ENCODE measurements around the gene EHMT1.

EHMT1 gene

DNA sequence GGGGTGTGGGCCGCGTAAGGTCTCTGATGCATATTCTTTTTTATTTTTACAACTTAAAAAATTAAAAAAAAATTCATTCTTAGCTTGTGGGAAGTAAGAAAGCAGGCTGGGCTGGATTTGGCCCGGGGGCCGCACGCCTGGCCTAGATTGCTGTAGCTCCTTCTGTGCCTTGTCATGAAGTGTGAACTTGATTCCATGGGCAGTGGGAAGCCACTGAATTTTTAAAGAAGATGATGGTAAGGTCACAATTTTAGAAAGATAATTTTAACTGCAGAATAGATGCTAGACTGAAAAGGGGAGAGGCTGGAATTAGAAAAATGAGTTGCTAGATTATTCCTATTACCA lies 56.1 kb downstream of the EHMT1 start:
- DNase-seq: no peak

DNA sequence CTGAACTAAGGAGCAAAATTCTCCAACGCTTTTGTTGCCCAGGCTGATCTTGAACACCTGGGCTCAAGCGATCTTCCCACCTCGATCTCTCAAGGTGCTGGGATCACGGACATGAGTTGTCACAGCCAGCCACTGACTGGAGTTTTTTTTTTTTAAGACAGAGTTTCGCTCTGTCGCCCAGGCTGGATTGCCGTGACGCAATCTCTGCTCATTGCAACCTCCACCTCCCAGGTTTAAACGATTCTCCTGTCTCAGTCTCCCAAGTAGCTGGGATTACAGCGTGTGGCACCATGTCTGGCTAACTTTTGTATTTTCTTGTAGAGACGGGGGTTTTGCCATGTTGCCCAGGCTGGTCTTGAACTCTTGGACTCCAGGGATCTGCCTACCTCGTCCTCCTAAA lies 58.2 kb downstream of the EHMT1 start:
- no peak for DNase-seq

DNA sequence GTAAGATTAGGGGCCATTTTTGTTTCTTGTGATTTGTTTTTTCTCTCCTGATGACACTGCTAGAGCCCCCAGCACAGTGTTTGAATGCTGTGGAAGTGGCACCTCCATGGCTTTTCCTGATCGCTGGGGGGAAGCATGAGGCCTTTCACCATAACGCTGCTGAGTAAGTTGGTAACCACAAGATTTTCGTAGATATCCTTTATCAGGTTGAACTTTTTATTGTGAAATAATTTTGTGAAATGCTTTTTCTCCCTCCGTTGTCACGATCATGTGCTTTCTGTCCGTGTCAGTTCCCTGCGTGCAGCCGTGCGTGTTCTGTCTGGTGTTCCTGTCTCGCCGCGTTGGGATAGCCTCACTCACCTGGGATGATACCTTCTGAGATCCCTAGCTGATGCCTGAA lies 59.4 kb downstream of the EHMT1 start:
- no peak for DNase-seq

DNA sequence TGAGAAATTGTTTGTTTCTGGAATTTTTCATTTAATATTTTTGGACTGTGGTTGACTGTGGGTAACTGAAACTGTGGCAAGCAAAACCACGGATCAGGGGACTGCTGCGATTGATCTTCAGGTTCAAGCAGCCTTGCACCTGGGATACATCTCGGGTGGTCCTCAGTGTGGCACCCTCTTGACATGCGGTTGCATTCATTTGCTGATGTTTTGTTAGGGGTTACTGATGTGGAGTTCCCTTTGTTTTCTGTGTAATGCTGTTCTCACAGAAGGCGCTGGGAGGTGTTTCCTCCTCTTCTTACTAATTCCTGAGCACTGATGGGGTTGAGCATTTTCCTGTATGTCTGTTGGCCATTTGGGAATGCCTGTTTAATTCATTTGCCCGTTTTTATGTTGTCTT lies 60.4 kb downstream of the EHMT1 start:
- no peak for DNase-seq

DNA sequence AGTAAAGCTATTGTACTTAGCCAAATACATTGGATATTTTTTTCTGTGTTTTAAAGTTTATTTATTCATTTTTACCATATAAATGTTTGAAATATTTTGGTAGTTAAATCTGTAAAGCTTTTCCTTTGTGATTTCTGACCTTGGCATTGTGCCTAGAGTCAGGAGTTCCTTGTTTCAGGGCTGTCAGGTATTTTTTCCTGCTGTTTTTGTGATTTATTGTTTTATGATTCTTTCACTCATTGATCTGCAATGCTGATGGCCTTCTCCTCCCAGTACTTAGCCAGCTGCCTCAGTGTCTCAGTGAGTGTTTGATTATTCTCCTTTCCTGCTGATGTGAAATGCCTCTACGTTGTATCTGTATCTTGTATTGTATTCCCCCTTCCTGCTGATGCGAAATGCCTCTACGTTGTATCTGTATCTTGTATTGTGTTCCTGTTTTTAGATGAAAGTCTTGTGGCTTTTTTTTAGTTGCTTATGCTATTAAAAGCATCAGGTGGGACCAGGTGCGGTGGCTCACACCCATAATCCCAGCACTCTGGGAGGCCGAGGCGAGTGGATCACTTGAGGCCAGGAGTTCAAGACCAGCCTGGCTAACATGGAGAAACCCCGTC lies 61.0 kb downstream of the EHMT1 start:
- DNase-seq: no peak

DNA sequence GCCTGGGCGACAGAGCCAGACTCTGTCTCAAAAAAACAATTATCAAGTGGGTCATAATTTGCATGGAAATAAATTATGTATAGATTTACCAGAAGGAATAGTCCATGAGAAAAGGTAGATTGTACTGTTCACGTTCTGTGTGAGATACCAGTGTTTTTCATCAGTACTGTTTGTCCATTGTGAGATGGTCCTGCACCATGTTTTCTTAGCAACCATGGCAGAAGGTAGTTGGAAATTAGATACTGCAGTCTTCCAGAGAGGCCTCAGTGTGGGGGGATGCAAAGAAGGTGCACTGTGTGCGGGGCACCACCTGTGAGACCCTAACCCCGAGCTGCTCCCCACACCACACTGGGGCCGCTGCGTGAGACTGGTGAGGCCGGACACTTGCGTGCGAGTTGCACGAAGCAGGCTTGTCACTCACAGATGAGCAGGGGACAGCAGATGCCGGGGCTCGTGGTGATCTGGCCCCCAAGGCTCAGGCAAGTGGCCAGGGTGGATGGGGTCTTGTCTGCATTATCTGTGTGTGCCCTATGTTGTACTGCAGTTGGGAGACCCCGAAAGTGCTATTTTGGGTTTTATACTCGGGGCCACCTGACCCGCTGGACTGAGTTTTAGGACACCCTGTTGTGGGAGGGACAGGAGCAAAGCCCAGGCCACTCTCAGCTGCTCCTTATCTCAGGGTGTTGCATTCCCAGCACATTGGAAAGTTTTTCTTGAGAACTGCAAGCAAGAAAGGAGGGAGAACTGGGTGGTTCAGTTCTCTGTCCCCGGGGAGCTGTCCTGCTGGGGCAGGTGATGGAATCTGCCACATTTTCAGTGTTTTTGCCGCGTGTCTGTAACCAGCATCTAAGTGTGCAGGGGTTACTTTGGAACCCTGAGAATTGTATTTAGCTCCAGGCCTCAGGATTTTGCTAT lies 61.9 kb downstream of the EHMT1 start:
- no peak for DNase-seq

DNA sequence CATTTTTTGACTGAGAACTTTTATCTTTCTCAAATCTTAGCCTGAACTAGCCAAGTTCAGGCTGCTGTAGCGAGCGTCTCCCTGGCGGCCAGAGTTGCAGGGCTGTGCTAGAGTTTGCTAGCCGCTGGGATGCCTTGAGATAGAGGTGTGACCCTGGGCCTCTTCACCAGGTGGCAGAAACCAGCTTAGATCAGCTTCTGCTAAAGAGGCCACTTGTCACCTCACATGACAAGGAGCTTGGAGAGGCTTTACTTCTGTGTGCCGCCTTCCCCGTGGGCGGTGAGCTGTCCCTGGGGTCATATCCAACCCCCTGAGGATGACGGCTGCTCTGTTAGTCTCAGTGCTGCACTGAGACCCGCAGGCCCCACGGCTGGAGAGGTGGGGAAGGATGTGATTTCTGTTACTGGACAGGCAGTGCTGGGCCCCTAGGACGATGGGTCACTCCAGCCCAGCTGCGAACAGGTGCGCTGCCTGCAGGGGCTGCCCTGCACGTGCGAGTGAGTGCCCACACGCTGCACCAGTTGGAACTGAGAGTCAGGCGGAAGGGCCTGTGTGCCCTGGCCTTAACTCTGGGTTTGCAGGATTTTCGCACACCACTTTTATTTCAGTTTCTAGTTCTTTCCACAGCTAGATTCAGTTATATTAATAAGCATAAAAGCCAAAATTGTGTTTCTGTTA lies 63.8 kb downstream of the EHMT1 start:
- no peak for DNase-seq

DNA sequence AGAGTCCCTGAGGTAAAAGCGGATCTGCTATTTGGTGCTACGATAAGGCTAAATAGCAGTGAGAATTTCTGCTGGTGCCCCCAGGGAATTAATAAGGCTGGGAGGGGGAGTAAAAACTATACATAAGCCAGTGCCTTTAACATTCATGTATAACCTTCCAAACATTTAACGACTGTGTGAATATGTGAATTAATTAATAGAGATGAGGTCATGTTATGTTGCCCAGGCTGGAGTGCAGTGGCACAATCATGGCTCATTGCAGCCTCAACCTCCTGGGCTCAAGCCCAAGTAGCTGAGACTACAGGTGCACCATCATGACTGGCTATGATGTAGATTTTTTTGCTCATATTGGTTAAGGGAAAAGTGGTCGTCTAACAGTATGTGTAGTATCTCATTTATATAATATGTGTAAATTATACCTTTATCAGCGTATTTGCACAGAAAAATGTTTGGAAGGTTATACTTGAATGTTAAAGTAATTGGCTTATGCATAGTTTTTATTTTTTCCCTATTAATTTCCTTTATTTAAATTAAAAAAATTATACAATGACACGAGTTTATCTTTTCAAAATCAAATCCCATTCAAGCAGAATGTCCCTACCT lies 64.6 kb downstream of the EHMT1 start:
- no peak for DNase-seq

DNA sequence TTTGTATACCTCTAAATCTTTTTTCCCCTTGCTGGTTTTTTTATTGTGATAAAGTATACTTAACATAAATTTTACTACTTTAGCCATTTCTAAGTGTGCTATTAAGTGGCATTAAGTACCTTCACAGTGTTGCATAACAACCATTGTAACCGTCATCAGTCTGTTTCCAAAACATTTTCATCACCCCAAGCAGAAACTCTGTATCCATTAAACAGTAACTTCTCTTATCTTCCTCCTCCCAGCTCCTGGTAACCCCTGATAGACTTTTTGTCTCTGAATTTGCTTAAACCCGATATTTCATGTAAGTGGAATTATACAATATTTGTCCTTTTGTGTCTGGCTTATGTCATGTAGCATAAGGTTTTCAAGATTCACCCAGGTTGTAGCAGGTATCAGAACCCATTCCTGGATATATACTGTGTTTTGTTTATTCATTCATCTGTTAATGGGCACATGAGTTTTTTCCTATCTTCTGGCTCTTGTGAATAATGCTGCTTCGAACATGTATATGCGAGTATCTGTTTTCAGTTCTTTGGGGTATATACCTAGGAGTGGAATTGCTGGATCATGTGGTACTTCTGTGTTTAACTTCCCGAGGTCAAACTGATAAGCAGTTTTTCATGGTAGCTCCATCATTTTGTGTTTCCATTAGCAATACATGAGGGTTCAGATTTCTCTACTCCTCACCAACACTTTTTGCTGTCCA lies 66.4 kb downstream of the EHMT1 start:
- DNase-seq: no peak

DNA sequence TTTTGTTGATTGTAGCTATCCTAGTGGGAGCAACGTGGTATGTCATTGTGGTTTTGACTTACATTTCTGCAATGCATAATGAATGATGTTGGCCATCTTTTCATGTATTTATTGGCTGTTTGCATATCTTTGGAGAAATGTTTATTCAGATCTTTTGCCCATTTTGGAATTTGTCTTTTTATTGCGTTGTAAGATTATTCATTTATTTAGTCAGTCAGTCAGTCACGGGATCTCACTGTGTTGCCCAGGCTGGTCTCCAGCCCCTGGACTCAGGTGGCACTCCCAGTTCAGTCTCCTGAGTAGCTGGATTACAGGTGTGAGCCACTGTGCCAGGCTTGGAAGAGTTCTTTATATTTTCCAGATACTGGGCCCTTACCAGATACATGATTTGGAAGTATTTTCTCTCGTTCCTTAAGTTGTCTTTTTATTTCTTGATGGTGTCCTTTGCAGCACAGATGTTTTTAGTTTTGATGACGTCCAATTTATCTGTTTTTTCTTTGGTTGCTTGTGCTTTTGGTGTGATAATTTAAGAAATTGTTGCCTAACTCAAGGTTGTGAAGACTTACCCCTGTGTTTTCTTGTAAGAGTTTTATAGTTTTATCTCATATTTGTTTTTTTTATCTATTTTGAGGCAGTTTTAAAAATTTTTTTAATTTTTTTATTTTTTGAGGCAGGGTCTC lies 67.1 kb downstream of the EHMT1 start:
- no peak for DNase-seq

DNA sequence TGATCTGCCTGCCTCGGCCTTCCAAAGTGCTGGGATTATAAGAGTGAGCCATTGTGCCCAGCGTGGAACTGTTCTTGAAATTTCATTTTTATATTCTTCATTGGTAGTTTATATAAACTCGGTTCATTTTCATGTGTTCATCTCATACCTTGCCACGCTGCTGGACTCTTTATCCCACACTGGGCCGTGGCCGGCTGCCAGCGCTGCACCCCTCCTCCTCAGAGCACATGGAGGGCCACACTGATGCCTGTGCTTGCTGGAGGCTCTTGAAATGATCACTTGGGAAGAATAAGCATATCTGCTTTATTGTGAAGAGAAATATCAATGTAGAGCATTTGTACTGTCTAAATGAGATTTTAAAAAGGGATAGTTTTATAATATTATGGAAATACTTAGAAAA lies 69.5 kb downstream of the EHMT1 start:
- DNase-seq: no peak

DNA sequence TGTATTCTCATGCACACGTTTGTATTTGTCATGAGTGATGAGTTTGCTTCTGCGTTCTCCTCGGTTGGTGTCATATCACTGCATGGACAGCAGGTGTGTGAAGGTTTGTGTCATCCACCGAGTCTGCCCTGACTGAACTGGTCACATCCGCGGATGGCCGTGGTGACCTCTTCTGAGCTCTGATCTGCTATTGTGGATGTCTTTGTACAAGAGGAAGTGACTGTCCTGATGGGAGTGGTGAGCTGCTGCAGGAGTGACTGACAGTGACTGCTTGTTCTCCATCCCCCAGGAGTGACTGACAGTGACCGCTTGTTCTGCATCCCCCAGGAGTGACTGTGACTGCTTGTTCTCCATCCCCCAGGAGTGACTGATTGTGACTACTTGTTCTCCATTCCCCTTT lies 69.9 kb downstream of the EHMT1 start:
- DNase-seq: no peak

DNA sequence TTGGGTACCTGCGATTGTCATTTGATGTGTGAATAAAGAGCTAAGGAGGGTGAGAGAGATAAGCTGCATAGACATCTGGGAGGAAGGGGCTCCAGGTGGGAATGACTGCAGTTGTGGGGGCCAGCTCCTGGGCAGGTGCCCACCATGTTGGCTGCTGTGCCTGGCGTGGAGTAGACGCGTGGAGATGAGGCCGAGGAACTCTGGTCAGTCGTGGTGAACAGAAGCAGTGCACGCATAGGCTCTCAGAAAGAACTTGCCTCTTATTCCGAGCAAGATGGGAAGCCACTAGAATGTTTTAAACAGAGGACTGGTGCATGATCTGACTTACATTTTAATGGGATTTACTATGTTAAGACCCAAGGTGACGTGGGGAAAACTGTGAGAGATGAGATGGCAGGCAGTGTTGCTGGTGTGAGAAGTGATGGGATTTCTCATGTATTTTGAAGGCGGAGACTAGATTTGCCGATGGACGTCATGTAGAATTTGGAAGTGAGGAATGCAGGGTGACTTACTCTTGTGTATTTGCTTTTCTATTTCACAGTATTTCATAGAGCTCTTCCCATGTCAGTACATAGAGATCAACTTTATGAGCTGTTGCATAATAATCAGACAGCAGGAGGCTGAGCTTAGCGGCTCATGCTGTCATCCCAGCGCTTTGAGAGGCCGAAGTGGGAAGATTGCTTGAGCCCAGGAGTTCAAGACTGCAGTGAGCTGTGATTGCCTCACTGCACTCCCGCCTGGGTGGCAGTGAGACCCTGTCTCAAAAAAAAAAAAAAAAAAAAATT lies 71.1 kb downstream of the EHMT1 start:
- no peak for DNase-seq

DNA sequence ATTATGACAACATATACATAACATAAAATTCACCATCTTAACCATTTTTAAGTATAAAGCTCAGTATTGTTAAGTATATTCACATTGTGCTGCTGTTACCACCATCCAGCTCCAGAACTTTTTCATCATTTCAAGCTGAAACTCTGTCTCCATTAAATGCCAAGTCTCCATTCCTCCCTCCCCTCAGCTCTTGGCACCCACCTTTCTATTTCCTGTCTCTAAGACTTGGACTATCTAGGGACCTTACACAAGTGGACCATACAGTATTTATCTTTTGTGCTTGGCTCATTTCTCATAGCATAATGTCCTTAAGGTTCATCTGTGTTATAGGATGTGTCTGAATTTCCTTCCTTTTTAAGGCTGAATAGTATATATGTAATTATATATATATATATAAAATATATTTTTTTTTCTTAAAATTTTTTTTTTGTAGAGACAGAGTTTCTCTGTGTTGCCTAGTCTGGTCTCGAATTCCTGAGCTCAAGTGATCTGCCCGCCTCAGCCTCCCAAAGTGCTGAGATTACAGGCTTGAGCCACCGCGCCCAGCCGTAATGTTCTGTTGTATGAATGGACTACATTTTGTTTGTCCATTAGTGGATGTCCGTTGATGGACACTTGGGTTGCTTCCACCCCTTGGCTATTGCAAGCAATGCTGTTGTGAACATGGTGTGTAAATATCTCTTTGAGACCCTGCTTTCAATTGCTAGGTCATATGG lies 72.3 kb downstream of the EHMT1 start:
- DNase-seq: no peak

DNA sequence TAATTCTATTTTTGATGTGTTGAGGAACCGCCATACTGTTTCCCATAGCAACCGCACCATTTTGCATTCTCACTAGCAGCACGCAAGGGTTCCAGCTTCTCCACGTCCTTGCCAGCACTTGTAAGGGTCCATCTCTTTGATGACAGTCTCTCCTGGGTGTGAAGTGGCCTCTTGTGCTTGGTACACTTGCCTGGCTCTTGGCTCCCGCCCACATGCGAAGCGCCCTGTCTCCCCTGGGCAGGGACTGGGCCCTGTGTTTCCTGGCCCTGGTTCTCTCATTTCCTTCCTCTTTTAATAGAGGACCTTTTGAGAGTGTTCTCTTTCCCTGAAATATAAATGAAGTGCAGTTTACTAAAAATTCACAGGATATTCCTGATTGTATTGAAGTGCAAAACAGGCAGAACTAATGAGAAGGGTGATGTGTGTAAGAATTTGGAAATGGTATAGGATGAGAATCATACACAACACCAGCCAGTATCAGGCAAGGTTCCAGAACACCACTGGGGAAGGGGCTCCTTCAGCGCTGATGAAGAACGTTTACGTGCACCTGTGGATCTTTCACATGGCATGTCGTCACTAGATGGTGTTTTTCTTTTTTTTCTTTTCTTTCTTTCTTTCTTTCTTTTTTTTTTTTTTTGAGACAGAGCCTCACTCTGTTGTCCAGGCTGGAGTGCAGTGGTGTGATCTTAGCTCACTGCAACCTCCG lies 73.0 kb downstream of the EHMT1 start:
- DNase-seq: no peak

DNA sequence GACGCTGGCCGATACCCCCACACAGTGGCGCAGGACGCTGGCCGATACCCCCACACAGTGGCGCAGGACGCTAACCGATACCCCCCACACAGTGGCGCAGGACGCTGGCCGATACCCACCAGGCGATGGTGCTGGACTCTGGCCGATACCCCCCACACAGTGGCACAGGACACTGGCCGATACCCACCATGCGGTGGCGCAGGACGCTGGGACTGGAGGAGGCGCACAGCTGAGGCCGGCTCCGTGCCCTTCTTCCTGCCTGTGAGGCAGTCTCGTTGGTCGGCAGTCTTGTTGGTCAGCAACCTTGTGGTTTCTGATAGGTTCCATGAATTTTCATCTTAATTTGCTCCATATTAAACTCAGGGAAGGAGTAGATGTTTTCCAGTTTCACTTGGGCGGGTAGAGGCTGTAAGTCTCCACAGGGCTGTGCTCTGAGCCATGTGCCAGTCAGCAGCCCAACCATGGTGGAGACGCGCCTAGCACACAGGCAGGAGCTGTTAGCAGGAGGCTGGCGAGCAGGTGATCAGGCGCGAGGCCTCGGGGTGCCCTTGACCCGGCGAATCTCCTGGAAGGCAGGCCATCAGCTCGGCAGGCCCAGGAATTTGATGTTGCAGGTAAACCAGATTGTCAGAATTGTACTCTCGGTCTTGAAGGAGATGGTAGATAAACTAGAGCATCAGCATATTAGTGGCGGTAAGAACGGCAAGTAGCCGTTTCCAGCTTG lies 75.6 kb downstream of the EHMT1 start:
- no peak for DNase-seq

DNA sequence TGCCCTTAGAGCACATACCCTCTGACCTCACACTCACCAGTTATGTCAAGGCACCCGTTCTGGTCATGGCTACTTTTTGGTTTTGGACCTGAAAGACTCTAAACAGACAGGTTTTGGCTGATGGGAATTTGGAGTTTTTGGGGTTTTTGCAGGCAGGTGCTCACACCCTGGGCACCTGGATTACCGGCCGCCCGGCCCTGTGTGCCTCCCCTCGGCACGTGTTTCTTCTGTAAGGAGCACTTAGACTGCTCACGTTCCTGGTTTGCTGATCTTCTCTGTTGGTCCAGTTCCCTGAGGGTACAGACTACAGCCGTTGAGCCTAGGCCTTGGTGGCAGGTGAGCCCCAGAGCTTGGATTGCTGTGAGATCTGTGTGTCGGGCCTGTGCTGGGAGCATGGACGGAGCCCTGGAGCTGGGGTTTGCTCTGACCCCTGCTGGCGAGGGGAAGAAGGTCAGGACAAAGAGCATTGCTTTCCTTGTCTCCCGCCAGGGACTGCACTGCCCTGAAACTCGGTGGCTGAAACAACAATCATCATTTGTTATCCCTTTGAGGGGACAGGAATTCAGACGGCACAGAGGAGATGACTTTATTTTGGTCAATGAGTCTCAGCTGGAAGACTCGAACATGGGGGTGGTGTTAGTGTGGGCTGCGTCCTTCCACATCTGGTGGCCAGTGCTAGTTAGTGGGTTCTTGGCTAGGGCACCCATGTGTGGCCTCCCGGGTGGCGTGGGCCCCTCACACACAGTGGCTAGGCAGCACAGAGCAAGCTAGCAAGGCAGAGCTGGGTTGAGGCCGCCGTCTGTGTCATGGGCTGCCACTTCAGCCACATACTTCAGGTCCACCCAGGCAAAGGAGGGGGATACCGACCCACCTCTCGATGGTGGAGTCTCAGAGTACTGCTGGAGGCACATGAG lies 76.4 kb downstream of the EHMT1 start:
- no peak for DNase-seq

DNA sequence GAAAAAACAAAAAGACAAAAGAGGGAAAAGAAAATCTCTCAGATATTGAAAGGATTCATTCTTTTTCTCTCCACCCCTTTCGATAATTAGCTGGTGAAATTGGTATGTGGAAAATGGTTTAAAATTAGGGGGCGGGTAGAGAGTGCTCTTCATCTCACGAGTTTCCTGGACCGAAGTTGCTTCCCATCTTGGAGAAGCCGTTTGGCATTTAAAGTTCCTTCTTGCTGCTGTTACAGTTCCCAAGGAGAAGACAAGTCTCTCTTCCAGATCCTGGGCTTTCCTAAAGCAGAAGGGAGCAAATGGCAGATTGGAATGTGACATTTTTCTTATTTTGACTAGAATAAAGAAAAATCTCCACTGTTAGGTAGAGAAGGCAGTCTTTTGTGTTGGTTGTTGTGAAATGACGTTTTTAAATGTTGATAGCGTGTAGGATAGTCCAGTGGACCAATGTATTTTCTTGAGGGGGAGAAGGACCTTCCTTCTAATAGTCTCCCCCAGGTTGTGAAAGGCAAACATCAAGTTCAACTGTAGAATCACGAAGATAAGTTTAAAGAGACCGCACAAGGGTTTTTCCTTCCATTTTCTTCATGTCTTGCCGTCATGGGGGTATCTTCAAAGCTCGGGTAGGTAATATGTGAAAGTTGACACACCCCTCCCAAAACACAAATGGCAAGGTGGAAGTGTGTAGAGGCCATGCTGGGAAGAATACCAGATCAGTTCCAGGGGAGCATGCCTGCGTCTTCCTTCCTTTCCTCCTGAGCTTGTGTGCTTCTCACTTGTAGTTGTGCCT lies 77.5 kb downstream of the EHMT1 start:
- no peak for DNase-seq
